ENCODE results near the gene MYBBP1A. TPM values are rescaled to one million over a fixed set of nuclear protein-coding genes. Genes with fewer than 3 reads are reported as not detected.

The MYBBP1A gene
- total RNA-seq, 1 donor = 49.2 TPM

- peaks cover 5% of the 10 kb centered on the region for H3K4me1 ChIP-seq (ENCODE audit: insufficient read depth, low read length)
- no peak for DNase-seq (ENCODE audit: insufficient read length, low spot score, missing footprints)
- no peak overlapping the region for H3K4me2 ChIP-seq (ENCODE audit: insufficient read depth, low read length)
- no peak for TF ChIP-seq CTCF (IDR thresholded peaks at IDR 0.05; ENCODE audit: extremely low read depth, low read depth, low read length)
- H2AFZ ChIP-seq (ENCODE audit: low read length) = no peak overlapping the region
- no peaks in the 10 kb centered on the region for H3K36me3 ChIP-seq (ENCODE audit: insufficient read depth, low read length)
- no peak overlapping the region for H3K4me3 ChIP-seq (ENCODE audit: insufficient read depth, low read length)
- no peaks in the 10 kb centered on the region for H4K20me1 ChIP-seq (ENCODE audit: insufficient read depth, low read length)
- no peaks in the 10 kb centered on the region for H3K27me3 ChIP-seq (ENCODE audit: insufficient read depth, low read length)
- no peaks in the 10 kb centered on the region for H3K9me3 ChIP-seq (ENCODE audit: low read depth, low read length)
- H3K79me2 ChIP-seq (ENCODE audit: insufficient read depth, low read length) = no peaks in the 10 kb centered on the region
- no peak overlapping the region for H3K27ac ChIP-seq (ENCODE audit: low read depth, low read length)
Measured at GRCh38 chr17:4512156-4513112, 42.8 kb downstream of the MYBBP1A start.

- no peaks in the 10 kb centered on the region for H3K36me3 ChIP-seq (ENCODE audit: insufficient read depth, low read length)
- no peak overlapping the region for H3K4me2 ChIP-seq (ENCODE audit: insufficient read depth, low read length)
- no peak overlapping the region for H3K27ac ChIP-seq (ENCODE audit: low read depth, low read length)
- TF ChIP-seq CTCF (IDR thresholded peaks at IDR 0.05; ENCODE audit: extremely low read depth, low read depth, low read length) = no peak
- no peak overlapping the region for H3K4me3 ChIP-seq (ENCODE audit: insufficient read depth, low read length)
- no peak for DNase-seq (ENCODE audit: insufficient read length, low spot score, missing footprints)
- H4K20me1 ChIP-seq (ENCODE audit: insufficient read depth, low read length) = no peaks in the 10 kb centered on the region
- H3K27me3 ChIP-seq (ENCODE audit: insufficient read depth, low read length) = no peaks in the 10 kb centered on the region
- H2AFZ ChIP-seq (ENCODE audit: low read length) = no peak overlapping the region
- no peaks in the 10 kb centered on the region for H3K9me3 ChIP-seq (ENCODE audit: low read depth, low read length)
- H3K79me2 ChIP-seq (ENCODE audit: insufficient read depth, low read length) = no peaks in the 10 kb centered on the region
- peaks cover 5% of the 10 kb centered on the region for H3K4me1 ChIP-seq (ENCODE audit: insufficient read depth, low read length)
Measured at GRCh38 chr17:4511199-4511932, 43.8 kb downstream of the MYBBP1A start.

GRCh38 chr17:4510618-4510941, 44.6 kb downstream of the MYBBP1A start:
- no peak overlapping the region for H3K27ac ChIP-seq (ENCODE audit: low read depth, low read length)
- peaks cover 5% of the 10 kb centered on the region for H3K4me1 ChIP-seq (ENCODE audit: insufficient read depth, low read length)
- no peaks in the 10 kb centered on the region for H3K36me3 ChIP-seq (ENCODE audit: insufficient read depth, low read length)
- no peaks in the 10 kb centered on the region for H3K79me2 ChIP-seq (ENCODE audit: insufficient read depth, low read length)
- no peak for DNase-seq (ENCODE audit: insufficient read length, low spot score, missing footprints)
- no peaks in the 10 kb centered on the region for H3K27me3 ChIP-seq (ENCODE audit: insufficient read depth, low read length)
- H3K9me3 ChIP-seq (ENCODE audit: low read depth, low read length) = no peaks in the 10 kb centered on the region
- H3K4me2 ChIP-seq (ENCODE audit: insufficient read depth, low read length) = no peak overlapping the region
- no peak for TF ChIP-seq CTCF (IDR thresholded peaks at IDR 0.05; ENCODE audit: extremely low read depth, low read depth, low read length)
- no peak overlapping the region for H3K4me3 ChIP-seq (ENCODE audit: insufficient read depth, low read length)
- no peaks in the 10 kb centered on the region for H4K20me1 ChIP-seq (ENCODE audit: insufficient read depth, low read length)
- H2AFZ ChIP-seq (ENCODE audit: low read length) = no peak overlapping the region

Data from osteoblast (primary cell).